Mammary epithelial cell (primary cell): ENCODE measurements around the gene USH2A.

ENCODE experiments used
- EZH2 ChIP-seq: IDR thresholded peaks from 2 replicates; pipeline ENCODE4 v1.6.1; 2012; ENCODE audit warnings: low read length, inconsistent platforms, borderline replicate concordance
- TF ChIP-seq, protein P1 (sequence below), 2 donors: IDR thresholded peaks in 1 of 2; conservative IDR thresholded peaks in 1 of 2; 2 replicates each; pipeline ENCODE4 v1.5.1; 2011 to 2012; ENCODE audit warnings: inconsistent platforms in 2 of 2, low read length in 2 of 2, mild to moderate bottlenecking in 2 of 2, control low read depth in 1 of 2, low read depth in 1 of 2; ENCODE audit not compliant: insufficient read depth in 1 of 2; ENCODE audit errors: extremely low read depth in 1 of 2

DNA sequence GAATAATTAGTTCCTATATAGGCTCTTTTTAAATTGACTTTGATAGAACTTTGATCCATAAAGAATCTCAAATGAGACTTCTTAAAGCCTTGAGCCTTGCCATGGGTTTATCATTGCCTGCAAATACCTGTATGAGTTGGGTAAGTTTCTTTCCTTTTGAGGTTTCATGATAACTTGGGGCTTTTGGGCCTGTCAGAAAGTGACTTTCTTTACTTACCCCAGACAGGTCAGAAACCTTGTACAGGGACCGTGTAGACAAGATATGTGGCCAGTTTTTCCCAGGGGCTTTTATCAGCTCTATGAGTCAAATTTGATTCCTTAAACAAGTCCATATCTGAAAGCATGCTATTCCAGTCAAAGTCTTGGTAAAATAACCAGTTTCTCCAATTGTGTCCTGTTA lies 838.9 kb downstream of the USH2A start:
- TF ChIP-seq, protein P1, sequence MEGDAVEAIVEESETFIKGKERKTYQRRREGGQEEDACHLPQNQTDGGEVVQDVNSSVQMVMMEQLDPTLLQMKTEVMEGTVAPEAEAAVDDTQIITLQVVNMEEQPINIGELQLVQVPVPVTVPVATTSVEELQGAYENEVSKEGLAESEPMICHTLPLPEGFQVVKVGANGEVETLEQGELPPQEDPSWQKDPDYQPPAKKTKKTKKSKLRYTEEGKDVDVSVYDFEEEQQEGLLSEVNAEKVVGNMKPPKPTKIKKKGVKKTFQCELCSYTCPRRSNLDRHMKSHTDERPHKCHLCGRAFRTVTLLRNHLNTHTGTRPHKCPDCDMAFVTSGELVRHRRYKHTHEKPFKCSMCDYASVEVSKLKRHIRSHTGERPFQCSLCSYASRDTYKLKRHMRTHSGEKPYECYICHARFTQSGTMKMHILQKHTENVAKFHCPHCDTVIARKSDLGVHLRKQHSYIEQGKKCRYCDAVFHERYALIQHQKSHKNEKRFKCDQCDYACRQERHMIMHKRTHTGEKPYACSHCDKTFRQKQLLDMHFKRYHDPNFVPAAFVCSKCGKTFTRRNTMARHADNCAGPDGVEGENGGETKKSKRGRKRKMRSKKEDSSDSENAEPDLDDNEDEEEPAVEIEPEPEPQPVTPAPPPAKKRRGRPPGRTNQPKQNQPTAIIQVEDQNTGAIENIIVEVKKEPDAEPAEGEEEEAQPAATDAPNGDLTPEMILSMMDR (conservative IDR thresholded peaks at IDR 0.05 in 1 of 2, IDR thresholded peaks at IDR 0.05 in 1 of 2; ENCODE audit: extremely low read depth in 1 of 2, insufficient read depth in 1 of 2, low read depth in 1 of 2, low read length in 2 of 2): no peak
- no peak for TF ChIP-seq EZH2
